DND-41 (cell line): ENCODE results near the gene ABL2.
"Not testable (repeated sequence)": the region's sequence is repeated elsewhere in the genome, so short reads cannot be mapped to it uniquely, and the experiment has no call there.

ENCODE experiments used
- ATAC-seq: fragments of 200-7000 bp; cut with Tn5 transposase; 3 replicates; pipeline ENCODE4 v1.9.1; 2021; ENCODE audit warnings: low read depth; ENCODE audit not compliant: insufficient read depth
- DNase-seq: peaks from one replicate; pipeline ENCODE4 v3.0.0-alpha.2; 2020
- H2AFZ ChIP-seq: 2 replicates; pipeline ENCODE4 v1.6.0; 2012; ENCODE audit warnings: low read depth, low read length
- H3K27ac ChIP-seq: 2 replicates; pipeline ENCODE4 v1.5.1; 2012; ENCODE audit warnings: low read length, inconsistent platforms
- H3K27me3 ChIP-seq: fragments of 200-600 bp; sonication (generic); 2 replicates; pipeline ENCODE4 v1.6.0; 2012; ENCODE audit warnings: low read length, mild to moderate bottlenecking, inconsistent platforms; ENCODE audit not compliant: insufficient read depth, poor library complexity
- H3K36me3 ChIP-seq: 2 replicates; pipeline ENCODE4 v1.5.1; 2012; ENCODE audit warnings: low read length, inconsistent platforms; ENCODE audit not compliant: insufficient read depth
- H3K4me1 ChIP-seq: 2 replicates; pipeline ENCODE4 v1.5.1; 2012; ENCODE audit warnings: mild to moderate bottlenecking, low read length; ENCODE audit not compliant: insufficient read depth
- H3K4me2 ChIP-seq: 2 replicates; pipeline ENCODE4 v1.6.0; 2012; ENCODE audit warnings: mild to moderate bottlenecking, moderate library complexity, low read length, inconsistent platforms; ENCODE audit not compliant: insufficient read depth
- H3K4me3 ChIP-seq, 2 experiments: fragments of 200-600 bp in 1 of 2; shearing (Covaris generic) in 1 of 2; 2 replicates each; pipeline ENCODE4 v1.5.1; 2012 to 2016; ENCODE audit warnings: inconsistent platforms in 2 of 2, low read length in 2 of 2, mild to moderate bottlenecking in 2 of 2, low read depth in 1 of 2, moderate library complexity in 1 of 2
- H3K79me2 ChIP-seq: 2 replicates; pipeline ENCODE4 v1.6.0; 2012; ENCODE audit warnings: low read length, inconsistent platforms; ENCODE audit not compliant: insufficient read depth
- H3K9ac ChIP-seq: 2 replicates; pipeline ENCODE4 v1.6.0; 2012; ENCODE audit warnings: low read depth, mild to moderate bottlenecking, inconsistent platforms, low read length, moderate library complexity
- H3K9me3 ChIP-seq: 2 replicates; pipeline ENCODE4 v1.5.1; 2012; ENCODE audit warnings: low read length, moderate library complexity, mild to moderate bottlenecking, inconsistent platforms; ENCODE audit not compliant: insufficient read depth, severe bottlenecking
- H4K20me1 ChIP-seq: 2 replicates; pipeline ENCODE4 v1.6.0; 2012; ENCODE audit warnings: low read length; ENCODE audit not compliant: insufficient read depth
- CTCF ChIP-seq: IDR thresholded peaks from 2 replicates; pipeline ENCODE4 v1.5.1; 2012; ENCODE audit warnings: borderline replicate concordance, low read length, moderate library complexity, mild to moderate bottlenecking; ENCODE audit not compliant: poor library complexity, severe bottlenecking; ENCODE audit errors: extremely low read depth
- EZH2 ChIP-seq: IDR thresholded peaks from 3 replicates; pipeline ENCODE4 v1.6.1; 2012; ENCODE audit warnings: borderline replicate concordance, low read depth, mild to moderate bottlenecking, moderate library complexity, low read length, inconsistent platforms; ENCODE audit not compliant: severe bottlenecking

The ABL2 gene

GRCh38 chr1:179175011-179175841, 54.3 kb downstream of the ABL2 start:
- no peaks in the 10 kb centered on the region for H3K4me1 ChIP-seq
- ATAC-seq = no peak
- no peaks in the 10 kb centered on the region for H3K36me3 ChIP-seq
- H3K9ac ChIP-seq = no peak overlapping the region
- no peaks in the 10 kb centered on the region for H3K9me3 ChIP-seq
- 0 out of 2 replicates have a peak, but pooled peaks cover 3% of the 10 kb centered on the region for H4K20me1 ChIP-seq
- H3K27me3 ChIP-seq = no peaks in the 10 kb centered on the region
- H2AFZ ChIP-seq = no peak overlapping the region
- no peak overlapping the region for H3K27ac ChIP-seq
- H3K4me3 ChIP-seq = no peak overlapping the region
- DNase-seq = no peak
- H3K79me2 ChIP-seq = peaks cover 7% of the 10 kb centered on the region
- TF ChIP-seq EZH2 (no peak), CTCF (no peak)
- no peak overlapping the region for H3K4me2 ChIP-seq

GRCh38 chr1:179170468-179170770, 59.1 kb downstream of the ABL2 start:
- H3K9ac ChIP-seq, H3K79me2 ChIP-seq, H3K4me1 ChIP-seq, H3K4me3 ChIP-seq, H3K27ac ChIP-seq, H3K4me2 ChIP-seq, H3K36me3 ChIP-seq, H3K27me3 ChIP-seq, H2AFZ ChIP-seq, H3K9me3 ChIP-seq, ATAC-seq, H4K20me1 ChIP-seq, DNase-seq: not testable (repeated sequence)

GRCh38 chr1:179169616-179170467, 59.6 kb downstream of the ABL2 start:
- Histone ChIP-seq H3K9me3 (no peaks in the 10 kb centered on the region), H3K79me2 (0 out of 2 replicates have a peak, but pooled peaks cover 3% of the 10 kb centered on the region), H3K9ac (no peak overlapping the region), H2AFZ (no peak overlapping the region), H4K20me1 (no peaks in the 10 kb centered on the region), H3K27me3 (no peaks in the 10 kb centered on the region), H3K4me3 (no peak overlapping the region), H3K36me3 (no peaks in the 10 kb centered on the region), H3K4me2 (no peak overlapping the region), H3K4me1 (no peaks in the 10 kb centered on the region), H3K27ac (no peak overlapping the region)
- no peak for ATAC-seq
- TF ChIP-seq EZH2 = no peak
- TF ChIP-seq CTCF = no peak
- no peak for DNase-seq

- Histone ChIP-seq H3K27ac (no peak overlapping the region), H3K9ac (no peak overlapping the region), H3K27me3 (no peaks in the 10 kb centered on the region), H3K4me2 (no peak overlapping the region), H4K20me1 (no peaks in the 10 kb centered on the region), H2AFZ (no peak overlapping the region), H3K36me3 (no peaks in the 10 kb centered on the region), H3K4me3 (no peak overlapping the region), H3K79me2 (0 out of 2 replicates have a peak, but pooled peaks cover 3% of the 10 kb centered on the region), H3K4me1 (no peaks in the 10 kb centered on the region), H3K9me3 (no peaks in the 10 kb centered on the region)
- TF ChIP-seq CTCF (no peak), EZH2 (no peak)
- ATAC-seq (no peak), DNase-seq (no peak)
Observed at GRCh38 chr1:179168536-179168935, 60.9 kb downstream of the ABL2 start.
